Measurements from ENCODE around the gene KRT1. TPM values are rescaled to one million over a fixed set of nuclear protein-coding genes. Genes with fewer than 3 reads are reported as not detected.

KRT1 gene
- total RNA-seq, 3 donors from 2014 or later, result not detected

DNA sequence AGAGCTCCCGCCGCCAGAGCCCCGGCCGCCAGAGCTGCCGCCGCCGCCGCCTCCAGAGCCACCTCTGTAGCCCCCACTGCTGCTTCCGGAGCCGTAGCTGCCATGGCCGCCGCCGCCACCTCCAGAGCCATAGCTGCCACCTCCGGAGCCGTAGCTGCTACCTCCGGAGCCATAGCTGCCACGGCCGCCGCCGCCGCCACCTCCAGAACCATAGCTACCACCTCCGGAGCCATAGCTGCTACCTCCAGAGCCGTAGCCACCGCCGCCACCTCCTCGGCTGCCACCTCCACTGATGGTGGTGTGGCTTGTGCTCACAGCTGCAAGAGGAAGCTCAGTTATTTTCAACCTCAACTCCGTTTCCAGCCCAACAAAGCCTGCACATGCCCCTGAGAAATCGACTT, 4.9 kb downstream of the KRT1 start:
- intact Hi-C loops (cut with DNase I; ENCODE audit: low total_unique reads), result no loop called here
- H3K9me3 ChIP-seq, result no peaks in the 10 kb centered on the region
- TF ChIP-seq, protein P1, sequence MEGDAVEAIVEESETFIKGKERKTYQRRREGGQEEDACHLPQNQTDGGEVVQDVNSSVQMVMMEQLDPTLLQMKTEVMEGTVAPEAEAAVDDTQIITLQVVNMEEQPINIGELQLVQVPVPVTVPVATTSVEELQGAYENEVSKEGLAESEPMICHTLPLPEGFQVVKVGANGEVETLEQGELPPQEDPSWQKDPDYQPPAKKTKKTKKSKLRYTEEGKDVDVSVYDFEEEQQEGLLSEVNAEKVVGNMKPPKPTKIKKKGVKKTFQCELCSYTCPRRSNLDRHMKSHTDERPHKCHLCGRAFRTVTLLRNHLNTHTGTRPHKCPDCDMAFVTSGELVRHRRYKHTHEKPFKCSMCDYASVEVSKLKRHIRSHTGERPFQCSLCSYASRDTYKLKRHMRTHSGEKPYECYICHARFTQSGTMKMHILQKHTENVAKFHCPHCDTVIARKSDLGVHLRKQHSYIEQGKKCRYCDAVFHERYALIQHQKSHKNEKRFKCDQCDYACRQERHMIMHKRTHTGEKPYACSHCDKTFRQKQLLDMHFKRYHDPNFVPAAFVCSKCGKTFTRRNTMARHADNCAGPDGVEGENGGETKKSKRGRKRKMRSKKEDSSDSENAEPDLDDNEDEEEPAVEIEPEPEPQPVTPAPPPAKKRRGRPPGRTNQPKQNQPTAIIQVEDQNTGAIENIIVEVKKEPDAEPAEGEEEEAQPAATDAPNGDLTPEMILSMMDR (IDR thresholded peaks at IDR 0.05), result no peak
- no peak for TF ChIP-seq POLR2A (IDR thresholded peaks at IDR 0.05)
- TF ChIP-seq POLR2AphosphoS5 (IDR thresholded peaks at IDR 0.05), result no peak
- no peaks in the 10 kb centered on the region for H3K4me1 ChIP-seq
- no peaks in the 10 kb centered on the region for H3K27me3 ChIP-seq
- H3K4me3 ChIP-seq, result no peak overlapping the region
- no peak overlapping the region for H3K27ac ChIP-seq
- no peak for DNase-seq (ENCODE audit: low spot score in 2 of 2)
- no peaks in the 10 kb centered on the region for H3K36me3 ChIP-seq

GRCh38 chr12:52674433-52674775, 5.8 kb downstream of the KRT1 start:
- Histone ChIP-seq H3K4me3 (no peak overlapping the region), H3K36me3 (no peaks in the 10 kb centered on the region), H3K27ac (no peak overlapping the region), H3K27me3 (no peaks in the 10 kb centered on the region), H3K9me3 (no peaks in the 10 kb centered on the region), H3K4me1 (no peaks in the 10 kb centered on the region)
- intact Hi-C loops (cut with DNase I; ENCODE audit: low total_unique reads), result no loop called here
- TF ChIP-seq, protein P1 (IDR thresholded peaks at IDR 0.05), result no peak
- TF ChIP-seq POLR2A (IDR thresholded peaks at IDR 0.05), result no peak
- no peak for TF ChIP-seq POLR2AphosphoS5 (IDR thresholded peaks at IDR 0.05)
- DNase-seq (ENCODE audit: low spot score in 2 of 2), result peak in 1 of 2 donors; percentile 5

GRCh38 chr12:52673713-52674432, 6.3 kb downstream of the KRT1 start:
- Histone ChIP-seq H3K36me3 (no peaks in the 10 kb centered on the region), H3K4me1 (no peaks in the 10 kb centered on the region), H3K27me3 (no peaks in the 10 kb centered on the region), H3K27ac (peak overlapping the region in 1 of 2 donors; percentile 14), H3K9me3 (no peaks in the 10 kb centered on the region), H3K4me3 (no peak overlapping the region)
- DNase-seq (ENCODE audit: low spot score in 2 of 2), result no peak
- TF ChIP-seq, protein P1 (IDR thresholded peaks at IDR 0.05), result no peak
- no peak for TF ChIP-seq POLR2A (IDR thresholded peaks at IDR 0.05)
- intact Hi-C loops (cut with DNase I; ENCODE audit: low total_unique reads), result no loop called here

DNA sequence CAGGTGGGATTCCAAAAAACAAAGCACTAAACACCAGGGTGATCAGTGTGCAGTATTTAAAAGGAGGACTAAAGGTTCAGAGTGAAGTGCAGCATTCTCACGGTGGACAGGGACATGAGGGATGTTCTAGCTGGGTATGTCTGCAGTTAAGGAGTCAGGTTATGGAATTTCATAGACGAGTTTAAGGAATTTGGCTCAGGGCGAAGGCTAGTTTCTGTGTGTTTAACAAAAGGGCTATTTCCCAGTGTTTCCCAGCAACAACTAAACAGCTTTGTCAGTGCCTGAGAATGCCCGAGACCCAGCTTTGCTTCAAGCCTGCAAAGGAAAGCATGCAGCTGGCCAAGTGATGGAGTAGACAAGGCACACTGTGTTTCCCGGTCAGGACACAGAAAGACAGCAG, 7.0 kb downstream of the KRT1 start:
- H3K27me3 ChIP-seq, result no peaks in the 10 kb centered on the region
- H3K4me3 ChIP-seq, result no peak overlapping the region
- no peaks in the 10 kb centered on the region for H3K36me3 ChIP-seq
- DNase-seq (ENCODE audit: low spot score in 2 of 2), result peak in 1 of 2 donors; percentile 39
- intact Hi-C loops (cut with DNase I; ENCODE audit: low total_unique reads), result no loop called here
- H3K4me1 ChIP-seq, result no peaks in the 10 kb centered on the region
- H3K27ac ChIP-seq, result peak overlapping the region in 1 of 2 donors; percentile 14
- TF ChIP-seq POLR2AphosphoS5 (IDR thresholded peaks at IDR 0.05) (no peak), POLR2A (IDR thresholded peaks at IDR 0.05) (no peak)
- TF ChIP-seq, protein P1 (IDR thresholded peaks at IDR 0.05), result no peak
- no peaks in the 10 kb centered on the region for H3K9me3 ChIP-seq

DNA sequence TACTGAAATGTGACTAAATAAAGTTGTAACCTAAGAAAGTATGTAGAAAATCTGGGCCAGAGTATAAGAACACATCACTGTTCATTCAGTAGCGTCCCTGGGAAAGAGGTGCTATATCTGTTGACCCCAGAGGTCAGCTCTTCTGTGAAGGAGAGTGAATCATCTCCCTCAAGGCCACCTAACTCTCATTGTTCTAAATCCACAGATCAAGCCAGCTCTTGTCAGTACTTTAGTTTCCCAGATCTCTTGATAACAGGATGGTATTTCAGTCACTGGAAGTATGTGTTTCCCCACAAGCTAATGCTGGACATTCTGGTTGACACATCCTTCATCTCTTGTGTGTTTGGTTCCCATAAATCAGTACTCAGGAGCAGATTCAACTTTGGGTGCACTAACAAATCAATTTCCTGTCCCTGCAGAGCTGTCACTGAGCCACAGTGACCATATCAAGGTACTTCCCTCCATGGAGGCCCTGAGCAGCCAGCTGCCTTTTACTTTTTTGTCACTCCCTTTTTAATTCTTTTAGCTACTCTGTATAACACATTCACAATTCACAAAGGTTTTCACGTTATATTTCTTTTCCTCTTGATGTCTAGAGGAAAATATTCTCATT, 7.8 kb downstream of the KRT1 start:
- intact Hi-C loops (cut with DNase I; ENCODE audit: low total_unique reads), result no loop called here
- H3K4me1 ChIP-seq, result no peaks in the 10 kb centered on the region
- no peak overlapping the region for H3K27ac ChIP-seq
- no peaks in the 10 kb centered on the region for H3K36me3 ChIP-seq
- no peak for TF ChIP-seq POLR2A (IDR thresholded peaks at IDR 0.05)
- TF ChIP-seq, protein P1 (IDR thresholded peaks at IDR 0.05), result no peak
- no peak for TF ChIP-seq POLR2AphosphoS5 (IDR thresholded peaks at IDR 0.05)
- H3K9me3 ChIP-seq, result no peaks in the 10 kb centered on the region
- DNase-seq (ENCODE audit: low spot score in 2 of 2), result no peak
- H3K27me3 ChIP-seq, result no peaks in the 10 kb centered on the region
- no peak overlapping the region for H3K4me3 ChIP-seq
